Measurements from ENCODE around the gene CDK19. TPM values are rescaled to one million over a fixed set of nuclear protein-coding genes. Genes with fewer than 3 reads are reported as not detected.
A peak's percentile ranks its signal among the peaks of the same experiment; 100 is the strongest.

Gene CDK19
- total RNA-seq, 1 experiment from 2014 or later = 24.3 TPM

DNA sequence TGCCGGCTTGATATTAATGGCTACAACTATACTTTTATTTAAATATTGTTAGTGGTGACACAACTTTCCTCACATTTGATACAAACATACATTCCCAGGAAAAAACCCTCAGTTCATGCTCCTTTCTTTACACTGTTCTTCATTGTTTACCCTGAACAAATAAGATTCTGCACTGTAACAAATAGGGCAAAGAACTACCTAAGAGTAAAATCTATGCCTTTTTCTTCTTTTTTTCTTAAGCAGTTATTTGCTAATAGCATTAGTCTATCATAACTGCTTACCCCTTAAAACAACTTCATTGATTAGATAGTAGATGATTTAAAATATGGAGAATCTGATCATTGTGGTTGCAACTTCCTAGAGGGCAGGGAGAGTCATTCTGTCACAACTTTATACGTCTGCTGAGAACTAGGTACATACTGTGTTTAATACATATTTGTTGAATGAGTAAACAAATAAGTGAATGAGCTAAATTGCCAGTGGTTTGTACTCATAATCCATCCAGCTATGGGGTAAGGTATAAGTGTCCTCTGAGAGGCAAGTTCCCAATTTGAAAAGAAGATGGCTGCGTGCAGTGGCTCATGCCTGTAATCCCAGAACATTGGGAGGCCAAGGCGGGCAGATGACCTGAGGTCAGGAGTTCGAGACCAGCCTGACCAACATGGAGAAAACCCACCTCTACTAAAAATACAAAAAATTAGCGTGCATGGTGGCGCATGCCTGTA, 161.0 kb downstream of the CDK19 start:
- Mint-ChIP-seq H3K4me1 (ENCODE audit: low read depth, unreplicated experiment) (peaks cover 25% of the 10 kb centered on the region), H3K27me3 (ENCODE audit: unreplicated experiment) (no peaks in the 10 kb centered on the region), H3K36me3 (ENCODE audit: insufficient read depth, unreplicated experiment) (no peaks in the 10 kb centered on the region), H3K27ac (ENCODE audit: unreplicated experiment) (peak overlapping the region; percentile 45), H3K9me3 (ENCODE audit: low read depth, unreplicated experiment) (peaks cover 3% of the 10 kb centered on the region), H3K4me3 (ENCODE audit: low read depth, unreplicated experiment) (no peak overlapping the region)
- CTCF ChIA-PET = interaction anchor here (0.6 kb wide), 1 partner anchor 140 kb away, joined by 4 read pairs; no protein-coding TSS in a partner anchor
- intact Hi-C loops (cut with micrococcal nuclease; ENCODE audit: unreplicated experiment) = no loop called here
- TF ChIP-seq, protein P1, sequence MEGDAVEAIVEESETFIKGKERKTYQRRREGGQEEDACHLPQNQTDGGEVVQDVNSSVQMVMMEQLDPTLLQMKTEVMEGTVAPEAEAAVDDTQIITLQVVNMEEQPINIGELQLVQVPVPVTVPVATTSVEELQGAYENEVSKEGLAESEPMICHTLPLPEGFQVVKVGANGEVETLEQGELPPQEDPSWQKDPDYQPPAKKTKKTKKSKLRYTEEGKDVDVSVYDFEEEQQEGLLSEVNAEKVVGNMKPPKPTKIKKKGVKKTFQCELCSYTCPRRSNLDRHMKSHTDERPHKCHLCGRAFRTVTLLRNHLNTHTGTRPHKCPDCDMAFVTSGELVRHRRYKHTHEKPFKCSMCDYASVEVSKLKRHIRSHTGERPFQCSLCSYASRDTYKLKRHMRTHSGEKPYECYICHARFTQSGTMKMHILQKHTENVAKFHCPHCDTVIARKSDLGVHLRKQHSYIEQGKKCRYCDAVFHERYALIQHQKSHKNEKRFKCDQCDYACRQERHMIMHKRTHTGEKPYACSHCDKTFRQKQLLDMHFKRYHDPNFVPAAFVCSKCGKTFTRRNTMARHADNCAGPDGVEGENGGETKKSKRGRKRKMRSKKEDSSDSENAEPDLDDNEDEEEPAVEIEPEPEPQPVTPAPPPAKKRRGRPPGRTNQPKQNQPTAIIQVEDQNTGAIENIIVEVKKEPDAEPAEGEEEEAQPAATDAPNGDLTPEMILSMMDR (IDR thresholded peaks at IDR 0.05; ENCODE audit: unreplicated experiment) = no peak
- DNase-seq = no peak
- BruUV-seq (replicated peaks) = no TSS peak

DNA sequence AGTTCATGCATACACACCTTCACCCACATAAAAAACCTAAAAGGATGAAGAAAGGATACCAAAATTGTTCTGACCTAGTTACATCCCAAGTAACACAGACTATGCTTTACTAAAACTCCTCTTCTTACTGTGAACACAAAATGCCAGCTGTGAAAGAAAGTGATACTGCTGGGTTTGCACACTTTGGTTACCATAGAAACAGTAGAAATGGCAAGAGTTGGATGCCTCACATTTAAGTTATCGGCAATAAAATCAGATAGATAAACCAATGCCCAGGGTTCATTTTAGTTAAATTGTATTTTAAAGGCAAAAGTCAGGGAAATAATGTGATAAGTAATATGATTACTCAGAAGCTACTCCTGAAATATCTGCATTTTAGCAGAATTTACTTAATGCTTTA, 161.9 kb downstream of the CDK19 start:
- no peak overlapping the region for H3K4me3 Mint-ChIP-seq (ENCODE audit: low read depth, unreplicated experiment)

DNA sequence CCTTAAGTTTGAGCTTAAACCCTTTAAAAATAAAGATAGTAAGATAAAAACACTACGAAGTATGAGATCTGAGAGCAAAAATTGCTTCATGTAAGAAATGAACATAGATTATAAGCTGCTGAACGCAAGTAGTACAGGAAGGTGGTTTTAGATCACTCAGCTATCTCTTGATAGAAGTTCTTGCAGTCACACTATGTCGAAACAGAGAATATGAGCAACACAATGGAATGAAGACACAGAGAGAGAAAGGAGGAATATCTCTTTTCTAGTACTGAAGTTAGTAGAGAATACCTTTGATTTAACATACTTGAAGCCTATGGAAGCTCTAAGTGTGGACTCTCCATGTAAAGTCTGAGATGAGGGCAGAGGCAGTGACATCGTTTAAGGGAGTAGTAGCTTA, 162.7 kb downstream of the CDK19 start:
- Mint-ChIP-seq H3K9me3 (ENCODE audit: low read depth, unreplicated experiment) (peaks cover 3% of the 10 kb centered on the region), H3K27me3 (ENCODE audit: unreplicated experiment) (no peaks in the 10 kb centered on the region), H3K4me1 (ENCODE audit: low read depth, unreplicated experiment) (peaks cover 25% of the 10 kb centered on the region), H3K27ac (ENCODE audit: unreplicated experiment) (no peak overlapping the region), H3K36me3 (ENCODE audit: insufficient read depth, unreplicated experiment) (no peaks in the 10 kb centered on the region), H3K4me3 (ENCODE audit: low read depth, unreplicated experiment) (no peak overlapping the region)
- no peak for DNase-seq
- CTCF ChIA-PET = interaction anchor here (0.6 kb wide), 2 partner anchors 9 to 131 kb away, joined by 4 to 5 read pairs; no protein-coding TSS in a partner anchor
- TF ChIP-seq, protein P1 (IDR thresholded peaks at IDR 0.05; ENCODE audit: unreplicated experiment) = no peak
- no TSS peak for BruUV-seq (replicated peaks)
- intact Hi-C loops (cut with micrococcal nuclease; ENCODE audit: unreplicated experiment) = no loop called here

More for the DNA sequence above, 161.9 kb downstream of the CDK19 start:
- Mint-ChIP-seq H3K27ac (ENCODE audit: unreplicated experiment) (peak overlapping the region; percentile 45), H3K27me3 (ENCODE audit: unreplicated experiment) (no peaks in the 10 kb centered on the region), H3K9me3 (ENCODE audit: low read depth, unreplicated experiment) (peaks cover 3% of the 10 kb centered on the region), H3K36me3 (ENCODE audit: insufficient read depth, unreplicated experiment) (no peaks in the 10 kb centered on the region), H3K4me1 (ENCODE audit: low read depth, unreplicated experiment) (peaks cover 25% of the 10 kb centered on the region)
- DNase-seq = no peak
- intact Hi-C loops (cut with micrococcal nuclease; ENCODE audit: unreplicated experiment) = no loop called here
- TF ChIP-seq, protein P1 (IDR thresholded peaks at IDR 0.05; ENCODE audit: unreplicated experiment) = no peak
- CTCF ChIA-PET = no interaction called here
- no TSS peak for BruUV-seq (replicated peaks)

DNA sequence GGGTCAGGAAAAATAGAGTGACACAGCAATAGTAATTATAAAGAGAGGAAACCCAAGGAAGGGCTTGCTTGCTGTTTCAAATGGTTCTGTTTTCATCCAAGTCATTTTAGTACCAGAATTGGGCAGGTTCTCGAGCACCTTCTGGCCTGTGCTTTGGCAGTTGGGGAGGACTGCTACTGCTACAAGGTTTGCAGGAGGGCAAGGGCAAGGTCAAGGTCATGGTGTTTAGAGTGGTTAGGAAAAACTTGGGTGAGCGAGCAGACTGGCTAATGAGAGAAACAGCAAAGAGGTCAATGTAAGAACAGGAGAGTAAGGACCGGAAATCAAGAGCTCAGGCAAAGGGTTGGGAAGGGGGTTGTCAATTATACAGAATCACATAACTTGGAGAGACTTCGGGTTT, 164.5 kb downstream of the CDK19 start:
- Mint-ChIP-seq H3K36me3 (ENCODE audit: insufficient read depth, unreplicated experiment) (no peaks in the 10 kb centered on the region), H3K4me3 (ENCODE audit: low read depth, unreplicated experiment) (no peak overlapping the region), H3K27me3 (ENCODE audit: unreplicated experiment) (no peaks in the 10 kb centered on the region), H3K27ac (ENCODE audit: unreplicated experiment) (no peak overlapping the region), H3K4me1 (ENCODE audit: low read depth, unreplicated experiment) (peaks cover 17% of the 10 kb centered on the region), H3K9me3 (ENCODE audit: low read depth, unreplicated experiment) (peaks cover 3% of the 10 kb centered on the region)
- DNase-seq = no peak
- intact Hi-C loops (cut with micrococcal nuclease; ENCODE audit: unreplicated experiment) = no loop called here
- TF ChIP-seq, protein P1 (IDR thresholded peaks at IDR 0.05; ENCODE audit: unreplicated experiment) = no peak
- no TSS peak for BruUV-seq (replicated peaks)
- CTCF ChIA-PET = no interaction called here
